ENCODE data around the gene PSMC3.

PSMC3 gene

DNA sequence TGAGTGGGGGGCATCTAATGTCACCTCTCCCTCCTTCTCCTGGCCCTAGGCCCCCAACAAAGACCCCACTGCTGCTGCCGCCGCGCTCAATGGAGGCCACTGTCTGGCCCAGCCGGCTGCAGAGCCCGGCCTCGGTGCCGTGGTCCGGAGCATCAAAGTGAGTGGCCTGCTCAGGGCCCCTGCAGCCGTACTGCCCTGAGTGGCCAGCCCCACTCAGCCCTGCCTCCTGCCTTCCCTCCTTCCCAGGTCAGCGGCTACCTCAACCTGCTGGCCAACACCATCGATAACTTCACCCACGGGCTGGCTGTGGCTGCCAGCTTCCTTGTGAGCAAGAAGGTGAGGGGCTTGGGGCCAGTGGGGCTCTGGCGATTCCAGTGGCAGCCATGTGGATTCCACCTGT lies 12.9 kb downstream of the PSMC3 start:
- DNase-seq = no peak
- TF ChIP-seq GATA1 (IDR thresholded peaks at IDR 0.05; ENCODE audit: low read depth, low read length) = no peak
- no peak for TF ChIP-seq POLR2A (IDR thresholded peaks at IDR 0.05; ENCODE audit: low read length)

DNA sequence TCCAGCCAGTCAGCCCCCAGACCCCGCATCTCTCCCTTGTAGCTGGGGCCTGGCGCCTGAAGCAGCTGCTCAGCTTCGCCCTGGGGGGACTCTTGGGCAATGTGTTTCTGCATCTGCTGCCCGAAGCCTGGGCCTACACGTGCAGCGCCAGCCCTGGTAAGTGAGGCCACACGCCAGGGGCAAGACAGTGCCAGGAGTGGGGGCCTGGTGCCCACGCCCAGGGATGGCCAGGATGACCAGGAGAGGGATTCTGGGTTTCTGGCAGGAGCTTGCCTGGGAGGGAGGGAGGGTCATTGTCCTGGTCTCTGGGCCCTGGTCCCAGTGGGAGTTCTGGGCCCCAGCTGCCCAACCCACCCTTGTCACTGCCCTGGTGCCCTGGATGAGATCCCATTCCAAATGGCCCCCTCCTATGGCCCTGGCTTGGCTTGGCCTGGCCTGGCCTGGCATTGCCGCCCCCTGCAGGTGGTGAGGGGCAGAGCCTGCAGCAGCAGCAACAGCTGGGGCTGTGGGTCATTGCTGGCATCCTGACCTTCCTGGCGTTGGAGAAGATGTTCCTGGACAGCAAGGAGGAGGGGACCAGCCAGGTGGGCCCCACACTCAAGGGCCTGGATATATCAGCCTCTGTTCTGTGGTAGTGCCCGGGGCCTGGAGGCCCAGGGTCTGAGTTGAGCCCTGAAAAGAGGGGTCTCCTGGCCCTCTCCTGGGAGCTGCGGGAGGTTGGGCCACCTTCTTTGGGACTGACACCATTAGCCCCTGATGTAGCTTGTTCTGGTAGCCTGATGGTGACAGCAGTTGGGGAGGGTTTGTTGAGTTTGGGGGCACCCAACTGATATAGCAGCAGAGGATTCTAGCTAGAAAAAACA lies 14.1 kb downstream of the PSMC3 start:
- peak; percentile 55 to 73 for DNase-seq
- TF ChIP-seq GATA1 (IDR thresholded peaks at IDR 0.05; ENCODE audit: low read depth, low read length) (no peak), POLR2A (IDR thresholded peaks at IDR 0.05; ENCODE audit: low read length) (no peak)

DNA sequence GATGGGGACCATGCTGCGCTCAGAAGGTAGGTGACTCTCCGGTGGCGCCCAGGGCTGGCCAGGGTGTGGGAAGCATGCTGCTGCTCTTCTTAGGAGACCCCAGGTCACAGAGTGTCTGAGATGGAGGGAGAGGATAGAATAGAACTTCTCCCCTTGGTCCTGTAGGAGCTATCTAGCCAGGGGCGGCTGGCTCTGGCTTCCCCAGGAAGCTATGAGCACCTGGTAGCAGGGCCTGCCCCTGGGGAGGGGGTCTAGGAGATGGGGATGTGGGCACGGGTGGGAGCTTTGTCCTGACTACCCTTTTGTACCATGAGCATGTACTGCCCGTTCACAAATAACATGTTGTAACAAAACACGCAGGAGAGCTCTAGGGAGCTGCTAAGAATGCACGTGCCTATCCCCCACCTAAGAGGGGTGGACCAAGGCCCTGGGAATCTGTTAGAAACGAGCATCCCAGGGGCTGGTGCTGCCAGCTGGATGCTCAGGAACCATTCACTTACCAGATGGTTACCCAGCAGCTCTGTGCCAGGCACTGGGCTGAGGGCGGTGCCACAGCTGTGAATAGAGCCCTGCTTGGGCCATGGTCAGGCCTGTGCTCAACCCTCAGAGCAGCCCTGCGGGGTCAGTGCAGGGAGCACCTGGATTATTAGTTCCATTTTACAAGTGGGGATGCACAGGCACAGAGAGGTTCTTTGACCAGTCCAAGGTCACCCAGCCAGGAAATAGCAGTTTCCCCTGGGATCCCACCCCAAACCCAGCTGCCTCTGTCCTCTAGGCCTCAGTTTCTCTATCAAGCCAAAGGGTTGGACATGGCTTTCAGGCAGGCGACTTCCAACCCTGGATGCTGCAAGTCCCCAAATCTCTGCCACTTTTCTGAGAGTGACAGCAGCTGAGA lies 15.6 kb downstream of the PSMC3 start:
- TF ChIP-seq POLR2A (IDR thresholded peaks at IDR 0.05; ENCODE audit: low read length) = no peak
- TF ChIP-seq GATA1 (IDR thresholded peaks at IDR 0.05; ENCODE audit: low read depth, low read length) = no peak
- DNase-seq = no peak

DNA sequence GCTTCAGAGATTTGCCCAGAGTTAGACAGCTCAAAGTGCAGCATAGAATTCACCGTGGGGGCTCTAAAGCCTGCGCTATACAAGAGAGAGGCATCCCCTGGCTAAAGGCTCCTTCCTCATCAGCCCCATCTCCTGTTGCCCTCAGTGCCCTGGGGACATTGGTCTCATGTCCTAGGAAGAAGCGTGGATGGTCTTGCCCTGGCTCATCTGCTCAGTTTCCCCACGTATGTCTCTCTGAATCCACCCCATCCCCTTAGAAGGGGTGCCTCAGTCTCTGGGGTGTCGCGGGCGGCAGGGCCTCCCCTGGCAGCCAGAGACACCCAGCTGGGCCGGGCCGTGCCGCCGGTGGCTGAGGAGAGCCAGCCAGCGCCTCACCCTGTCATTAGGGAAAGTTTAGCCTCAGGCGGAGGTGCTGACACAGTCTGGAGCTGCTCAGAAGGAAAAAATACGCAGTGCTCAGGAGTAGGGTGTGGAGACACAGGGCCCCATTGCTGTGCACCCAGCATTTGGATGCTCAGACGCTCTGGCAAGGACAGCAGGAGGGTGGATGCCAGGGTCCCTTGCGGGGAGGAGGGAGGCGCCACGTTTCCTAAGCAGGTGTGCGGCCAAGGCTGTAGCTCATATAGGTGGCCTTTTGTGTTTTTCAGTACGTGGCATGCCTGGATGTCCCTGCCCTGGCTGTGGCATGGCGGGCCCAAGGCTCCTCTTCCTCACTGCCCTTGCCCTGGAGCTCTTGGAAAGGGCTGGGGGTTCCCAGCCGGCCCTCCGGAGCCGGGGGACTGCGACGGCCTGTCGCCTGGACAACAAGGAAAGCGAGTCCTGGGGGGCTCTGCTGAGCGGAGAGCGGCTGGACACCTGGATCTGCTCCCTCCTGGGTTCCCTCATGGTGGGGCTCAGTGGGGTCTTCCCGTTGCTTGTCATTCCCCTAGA lies 16.5 kb downstream of the PSMC3 start:
- TF ChIP-seq POLR2A (IDR thresholded peaks at IDR 0.05; ENCODE audit: low read length) = no peak
- no peak for DNase-seq

DNA sequence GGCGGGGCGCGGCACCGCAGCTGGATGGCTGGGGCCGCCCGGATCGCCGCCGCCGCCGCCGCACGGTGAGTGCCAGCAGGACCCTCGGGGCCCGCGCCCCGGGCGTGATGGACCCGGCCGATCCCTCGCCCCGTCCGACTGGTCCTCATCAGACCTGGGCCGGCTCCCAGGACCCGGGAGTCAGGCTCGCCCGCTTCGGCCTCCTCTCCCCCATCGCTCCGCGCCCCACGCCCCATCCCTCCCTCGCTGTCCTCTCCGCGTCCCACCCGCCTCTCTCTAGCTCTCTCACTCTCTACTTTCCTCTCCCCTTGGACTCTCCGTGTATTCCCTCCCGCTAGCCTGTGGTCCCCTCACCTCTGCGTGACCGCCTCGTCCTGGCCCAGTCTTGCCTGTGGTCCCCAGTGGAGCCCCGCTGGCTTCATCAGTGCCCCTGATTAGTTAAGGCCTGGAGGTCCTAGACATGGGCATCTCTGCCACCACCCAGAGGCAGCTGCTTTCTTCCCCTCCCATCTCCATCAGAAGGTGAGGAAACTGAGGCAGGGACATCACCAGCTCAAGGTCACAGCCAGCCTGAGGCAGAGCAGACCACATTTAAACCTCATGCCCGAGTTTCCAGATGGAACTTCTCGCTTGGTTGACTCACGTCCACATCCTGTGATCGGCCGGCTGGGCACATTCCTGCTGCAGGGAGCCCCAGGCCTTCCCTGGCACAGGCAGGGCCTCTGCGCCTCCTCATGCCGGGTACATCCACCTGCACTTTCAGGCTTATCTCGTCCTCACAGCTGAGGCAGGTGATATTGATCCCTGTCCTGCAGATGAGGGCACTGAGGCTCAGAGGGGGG lies 17.4 kb downstream of the PSMC3 start:
- TF ChIP-seq GATA1 (IDR thresholded peaks at IDR 0.05; ENCODE audit: low read depth, low read length) (no peak), POLR2A (IDR thresholded peaks at IDR 0.05; ENCODE audit: low read length) (no peak)
- no peak for DNase-seq

DNA sequence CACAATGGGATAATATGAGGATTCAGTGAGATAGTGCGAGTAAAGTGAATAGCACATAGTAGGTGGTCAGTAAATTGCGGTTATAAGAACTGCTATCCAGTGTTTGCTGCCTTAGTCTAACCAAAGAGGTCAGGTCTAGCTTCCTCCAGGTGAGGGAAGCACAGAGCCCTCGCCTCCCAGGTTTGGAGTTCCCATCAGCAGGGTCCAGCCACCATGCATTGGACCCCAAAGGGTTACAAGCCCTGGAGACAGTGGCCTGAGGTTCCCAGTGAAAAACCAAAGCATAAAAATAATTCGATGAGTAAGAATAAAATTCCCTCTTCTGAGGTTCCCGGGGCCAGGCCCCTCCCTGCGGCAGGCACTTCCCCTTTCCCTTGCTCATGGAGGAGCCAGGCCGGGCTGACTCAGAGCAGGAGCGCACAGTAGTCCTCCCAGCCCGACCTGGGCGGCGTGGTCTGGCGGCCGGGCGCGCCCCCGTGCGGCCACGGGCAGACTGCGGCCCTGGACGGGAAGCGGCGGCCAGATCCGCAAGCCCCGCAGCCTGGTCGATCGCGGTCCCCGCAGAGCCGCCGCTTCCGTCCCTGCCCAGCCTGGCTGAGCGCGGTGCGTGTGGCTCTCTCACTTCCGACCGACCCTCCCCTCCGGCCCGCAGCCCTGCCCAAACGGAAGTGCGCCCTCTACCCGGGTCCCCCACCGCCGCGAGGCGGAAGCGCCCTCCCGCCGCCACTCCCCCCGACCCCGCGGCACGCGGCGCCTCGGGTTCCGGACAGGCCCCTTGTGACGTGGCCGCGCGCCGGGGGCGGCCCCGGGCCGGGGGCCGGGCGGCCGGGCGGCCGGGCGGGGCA lies 18.3 kb downstream of the PSMC3 start, which contains the start of gene SLC39A13:
Gene SLC39A13, plus strand, starts transcription at position 845 of the 845 bp plus-strand sequence. CDS start 1,505 bp downstream, outside the sequence.
- peak; percentile 95 to 99 for DNase-seq
- TF ChIP-seq GATA1 (IDR thresholded peaks at IDR 0.05; ENCODE audit: low read depth, low read length) (no peak), POLR2A (IDR thresholded peaks at IDR 0.05; ENCODE audit: low read length) (peak; percentile 80)

DNA sequence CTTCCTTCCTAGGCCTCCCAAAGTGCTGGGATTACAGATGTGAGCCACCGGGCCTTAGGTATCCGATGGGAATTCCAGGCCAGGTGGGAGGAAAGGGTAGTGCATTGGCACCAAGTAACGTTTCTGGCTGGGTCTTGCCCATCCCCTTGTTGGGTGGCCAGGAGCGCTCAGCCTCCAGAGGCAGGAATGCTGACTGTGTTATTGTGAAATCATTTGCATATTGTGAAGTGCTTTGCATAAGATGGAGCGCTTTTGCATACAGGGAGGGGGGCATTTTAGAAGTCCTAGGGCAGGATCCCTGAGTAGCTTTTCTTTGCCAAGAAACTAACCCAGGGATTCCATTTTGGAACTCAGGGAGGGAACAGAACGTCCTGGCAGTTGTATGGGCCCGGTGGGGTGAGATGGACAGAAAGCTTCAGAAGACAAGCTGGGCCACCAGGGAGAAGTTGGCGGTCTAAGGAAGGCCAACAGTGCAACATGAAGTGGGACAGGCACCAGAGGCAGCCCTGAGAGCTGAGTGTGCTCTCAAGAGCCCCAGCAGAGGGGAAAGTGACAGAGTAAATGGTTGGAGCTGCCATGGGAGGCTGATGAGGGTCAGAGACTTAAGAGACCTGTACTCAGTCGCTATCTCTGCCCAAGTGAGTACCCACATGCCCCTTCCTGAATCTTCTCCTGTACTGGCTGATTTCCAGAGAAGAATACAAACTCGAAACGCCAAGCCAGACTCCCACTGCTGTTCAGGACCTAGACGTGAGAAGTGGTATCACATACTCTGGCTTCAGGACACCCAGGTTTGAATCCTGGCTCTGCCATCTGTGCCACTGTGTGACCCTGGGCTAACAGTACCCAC lies 19.1 kb downstream of the PSMC3 start:
- DNase-seq = no peak
- no peak for TF ChIP-seq GATA1 (IDR thresholded peaks at IDR 0.05; ENCODE audit: low read depth, low read length)
- TF ChIP-seq POLR2A (IDR thresholded peaks at IDR 0.05; ENCODE audit: low read length) = no peak

DNA sequence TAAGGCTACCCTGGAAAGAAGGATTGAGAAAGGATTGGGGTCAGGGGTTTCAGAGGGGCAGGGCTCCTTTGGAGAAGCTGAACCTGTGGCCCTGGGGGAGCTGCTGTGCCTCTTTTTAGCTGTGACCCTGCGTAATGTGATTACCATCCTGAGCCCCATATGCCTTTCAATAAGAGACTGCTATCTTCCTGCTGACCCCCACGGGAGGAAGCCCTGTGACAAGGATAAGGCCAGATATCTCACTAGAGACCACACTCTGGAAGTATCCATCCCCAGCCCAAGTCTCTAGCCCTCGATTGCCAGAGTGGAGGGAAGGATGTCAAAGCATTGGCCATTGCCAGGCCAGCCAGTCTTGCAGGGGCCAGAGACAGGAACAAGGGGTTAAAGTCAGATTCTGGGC lies 22.7 kb downstream of the PSMC3 start:
- TF ChIP-seq GATA1 (IDR thresholded peaks at IDR 0.05; ENCODE audit: low read depth, low read length) (no peak), POLR2A (IDR thresholded peaks at IDR 0.05; ENCODE audit: low read length) (no peak)
- DNase-seq = no peak

DNA sequence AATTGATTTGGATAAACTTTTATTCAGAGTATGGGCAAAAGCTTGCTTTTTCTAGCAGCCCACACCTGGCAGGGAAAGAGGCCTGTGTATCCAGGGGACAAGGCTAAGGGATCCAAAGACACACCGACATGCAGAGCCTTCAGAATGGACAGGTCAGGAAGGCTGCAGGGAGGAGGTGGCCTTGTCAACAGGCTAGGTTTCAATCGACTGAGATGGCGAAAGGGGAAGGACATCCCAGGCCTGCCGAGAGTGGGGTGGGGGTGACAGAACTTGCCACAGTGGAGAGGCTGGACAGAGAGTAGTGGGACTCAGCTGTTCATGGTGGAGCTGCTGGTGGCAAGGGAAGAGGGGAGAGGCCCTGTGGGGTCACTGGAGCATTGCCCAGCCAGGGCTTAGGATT lies 23.1 kb downstream of the PSMC3 start:
- TF ChIP-seq GATA1 (IDR thresholded peaks at IDR 0.05; ENCODE audit: low read depth, low read length) (no peak), POLR2A (IDR thresholded peaks at IDR 0.05; ENCODE audit: low read length) (no peak)

DNA sequence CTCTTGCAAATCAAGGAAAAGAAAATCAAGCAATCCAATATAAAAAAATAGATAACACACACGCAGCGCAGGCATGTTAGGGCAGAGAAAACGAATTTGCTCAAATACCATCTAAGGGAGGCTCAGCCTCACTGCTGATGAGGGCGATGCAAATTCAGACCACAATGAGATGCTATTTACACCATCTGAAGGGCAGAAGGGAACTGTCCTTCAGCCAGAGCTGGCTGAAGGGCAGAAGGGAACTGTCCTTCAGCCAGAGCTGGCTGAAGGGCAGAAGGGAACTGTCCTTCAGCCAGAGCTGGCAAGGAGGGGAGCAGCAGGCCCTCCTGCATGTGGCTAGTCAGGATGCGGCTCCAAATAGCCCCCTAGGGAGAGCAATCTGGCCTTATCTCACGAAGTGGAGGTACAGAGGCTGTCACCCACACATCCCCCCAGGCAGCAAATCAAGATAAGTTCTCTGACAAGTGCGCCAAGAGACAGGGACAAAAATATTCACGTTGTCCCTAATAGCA lies 25.4 kb downstream of the PSMC3 start:
- DNase-seq = peak in 1 of 2 experiments; percentile 39
- TF ChIP-seq GATA1 (IDR thresholded peaks at IDR 0.05; ENCODE audit: low read depth, low read length) = no peak
- no peak for TF ChIP-seq POLR2A (IDR thresholded peaks at IDR 0.05; ENCODE audit: low read length)

More for the DNA sequence above, 23.1 kb downstream of the PSMC3 start:
- no peak for DNase-seq
